IMR-90 (cell line): Measurements from ENCODE around the gene KCNJ4. TPM values are rescaled to one million over a fixed set of nuclear protein-coding genes. Genes with fewer than 3 reads are reported as not detected.

Experiments used
- ATAC-seq: fragments of 200-7000 bp; cut with Tn5 transposase; 2 replicates; pipeline ENCODE4 v1.9.1; 2020; ENCODE audit warnings: low read depth, mild to moderate bottlenecking, moderate library complexity
- BruUV-seq: library from RNA; stranded (reverse); fragments of 400-500 nt; replicated peaks from 2 replicates; lab custom pipeline; 2021; lab: Mats Ljungman, UMichigan
- CTCF ChIA-PET: fragments of 300-600 bp; formaldehyde crosslinking; extraction: SDS; loops from one replicate; lab custom pipeline; 2021; ENCODE audit warnings: antibody characterized with exemption; lab: Yijun Ruan, JAX
- POLR2A ChIA-PET: fragments of 300-600 bp; sonication (Branson Sonifier 250); formaldehyde crosslinking; loops from one replicate; lab custom pipeline; 2022; ENCODE audit warnings: antibody characterized with exemption; ENCODE audit not compliant: unreplicated experiment; lab: Charles Lee
- DNase-seq: peaks from one replicate; pipeline ENCODE4 v3.0.0; 2013
- H2AFZ ChIP-seq: replicated peaks from 2 replicates; pipeline ENCODE3; 2013; ENCODE audit warnings: low read length, mild to moderate bottlenecking; ENCODE audit not compliant: poor library complexity
- H2AK5ac ChIP-seq: 2 replicates; pipeline ENCODE4 v1.6.1; 2013; ENCODE audit warnings: low read depth, low read length, inconsistent platforms
- H2AK9ac ChIP-seq: replicated peaks from 2 replicates; pipeline ENCODE3; 2013; ENCODE audit warnings: mild to moderate bottlenecking, low read depth, low read length, moderate library complexity; ENCODE audit not compliant: poor library complexity
- H2BK120ac ChIP-seq: 2 replicates; pipeline ENCODE4 v1.6.1; 2013; ENCODE audit warnings: low read depth, low read length, inconsistent platforms
- H2BK15ac ChIP-seq: 3 replicates; pipeline ENCODE4 v1.6.1; 2013; ENCODE audit warnings: low read depth, low read length, inconsistent platforms
- H2BK20ac ChIP-seq: 2 replicates; pipeline ENCODE4 v1.6.1; 2013; ENCODE audit warnings: low read depth, mild to moderate bottlenecking, inconsistent platforms, low read length, moderate library complexity
- H2BK5ac ChIP-seq: 2 replicates; pipeline ENCODE4 v1.6.1; 2013; ENCODE audit warnings: mild to moderate bottlenecking, low read depth, low read length, inconsistent platforms; ENCODE audit not compliant: poor library complexity, severe bottlenecking
- H3K14ac ChIP-seq: replicated peaks from 2 replicates; pipeline ENCODE4 v1.6.1; 2013; ENCODE audit warnings: low read depth, low read length, inconsistent platforms
- H3K18ac ChIP-seq: 2 replicates; pipeline ENCODE4 v1.6.1; 2013; ENCODE audit warnings: low read depth, low read length, control low read depth
- H3K23ac ChIP-seq: 2 replicates; pipeline ENCODE4 v1.6.1; 2013; ENCODE audit warnings: low read depth, low read length, inconsistent platforms
- H3K27ac ChIP-seq: 2 replicates; pipeline ENCODE4 v1.5.1; 2013; ENCODE audit warnings: mild to moderate bottlenecking, control low read depth, low read length; ENCODE audit not compliant: insufficient read depth
- H3K27me3 ChIP-seq: 2 replicates; pipeline ENCODE4 v1.6.1; 2013; ENCODE audit warnings: low read length; ENCODE audit not compliant: control insufficient read depth, insufficient read depth
- H3K36me3 ChIP-seq: 2 replicates; pipeline ENCODE4 v1.6.1; 2013; ENCODE audit warnings: low read length, mixed read lengths; ENCODE audit not compliant: control insufficient read depth, insufficient read depth
- H3K4ac ChIP-seq: 2 replicates; pipeline ENCODE4 v1.6.1; 2013; ENCODE audit warnings: low read depth, low read length, inconsistent platforms
- H3K4me1 ChIP-seq: 2 replicates; pipeline ENCODE4 v1.6.1; 2013; ENCODE audit warnings: low read length, mixed read lengths; ENCODE audit not compliant: control insufficient read depth, insufficient read depth
- H3K4me2 ChIP-seq: 2 replicates; pipeline ENCODE4 v1.6.1; 2013; ENCODE audit warnings: low read depth, mild to moderate bottlenecking, control low read depth, low read length, moderate library complexity
- H3K4me3 ChIP-seq: 2 replicates; pipeline ENCODE4 v1.5.1; 2013; ENCODE audit warnings: low read depth, mild to moderate bottlenecking, control low read depth, low read length, moderate library complexity; ENCODE audit not compliant: insufficient read depth
- H3K56ac ChIP-seq: 2 replicates; pipeline ENCODE4 v1.6.1; 2013; ENCODE audit warnings: low read length, inconsistent platforms; ENCODE audit not compliant: insufficient read depth; ENCODE audit errors: extremely low read depth
- H3K79me1 ChIP-seq, 2 experiments: 2 replicates each; pipeline ENCODE4 v1.6.1; 2013; ENCODE audit warnings: low read length in 2 of 2, inconsistent platforms in 1 of 2, low read depth in 1 of 2
- H3K9ac ChIP-seq: 2 replicates; pipeline ENCODE4 v1.6.1; 2013; ENCODE audit warnings: low read depth, low read length, control low read depth
- H3K9me1 ChIP-seq: 2 replicates; pipeline ENCODE4 v1.6.1; 2013; ENCODE audit warnings: low read length, inconsistent platforms; ENCODE audit not compliant: insufficient read depth
- H3K9me3 ChIP-seq: 2 replicates; pipeline ENCODE4 v1.6.1; 2013; ENCODE audit warnings: low read length; ENCODE audit not compliant: control insufficient read depth, insufficient read depth
- H4K20me1 ChIP-seq: 2 replicates; pipeline ENCODE4 v1.6.1; 2013; ENCODE audit warnings: low read length, inconsistent platforms; ENCODE audit not compliant: insufficient read depth
- H4K5ac ChIP-seq: 2 replicates; pipeline ENCODE4 v1.6.1; 2013; ENCODE audit warnings: mild to moderate bottlenecking, low read depth, low read length, control low read depth
- H4K8ac ChIP-seq, 2 experiments: 2 replicates each; pipeline ENCODE4 v1.6.1; 2013; ENCODE audit warnings: low read depth in 2 of 2, low read length in 2 of 2, control low read depth in 1 of 2, inconsistent platforms in 1 of 2
- H4K91ac ChIP-seq: 2 replicates; pipeline ENCODE4 v1.6.1; 2013; ENCODE audit warnings: low read depth, low read length, inconsistent platforms; ENCODE audit not compliant: insufficient read depth
- BHLHE40 ChIP-seq: fragments of 150-350 bp; IDR thresholded peaks from 2 replicates; pipeline ENCODE4 v1.6.1; 2016; ENCODE audit warnings: mild to moderate bottlenecking, low read depth, low read length
- CHD1 ChIP-seq: IDR thresholded peaks from 2 replicates; pipeline ENCODE4 v1.6.1; 2012; ENCODE audit warnings: low read depth, low read length, improper control_type of control experiment
- MAZ ChIP-seq: IDR thresholded peaks from 2 replicates; pipeline ENCODE4 v1.6.1; 2012; ENCODE audit warnings: low read depth, mild to moderate bottlenecking, low read length, improper control_type of control experiment, moderate library complexity, borderline replicate concordance
- SMC3 ChIP-seq: fragments of 150-350 bp; IDR thresholded peaks from 2 replicates; pipeline ENCODE4 v1.6.1; 2016; ENCODE audit warnings: low read depth, mild to moderate bottlenecking, antibody characterized with exemption, low read length, moderate library complexity
- WGBS, 2 experiments: methylation state at CpG; one replicate each; pipeline versions ENCODE4 v1.1.5 to v1.1.7; 2013; ENCODE audit warnings: missing lambda C conversion rate in 2 of 2; ENCODE audit not compliant: insufficient read length in 1 of 2; ENCODE audit errors: extremely low coverage in 2 of 2; 5-methylcytosine and 5-hydroxymethylcytosine counted together
- dilution Hi-C: fragments of 300-500 bp; cut with HindIII; formaldehyde crosslinking; loops from one replicate; pipeline ENCODE4 v1.14.3; 2018; ENCODE audit warnings: low sequenced_read_pairs; ENCODE audit not compliant: unreplicated experiment
- in situ Hi-C: fragments of 300-500 bp; cut with MboI; formaldehyde crosslinking; loops from 3 replicates; pipeline ENCODE4 v1.14.3; 2019; ENCODE audit warnings: low sequenced_read_pairs, inconsistent platforms, mixed read lengths
- intact Hi-C: fragments of 100-400 bp; cut with micrococcal nuclease; formaldehyde crosslinking; loops from 2 replicates; pipeline ENCODE4 v1.10.0; 2022
- polyA plus RNA-seq, 3 experiments: library from polyadenylated mRNA; depleted of rRNA; stranded (reverse); fragments of >200 nt; gene quantifications; 2 replicates each; pipeline ENCODE4 v1.2.3, GENCODE V29; 2012; ENCODE audit warnings: low replicate concordance in 1 of 3
- total RNA-seq: library from RNA; depleted of rRNA; stranded (reverse); fragments of >200 nt; gene quantifications from 2 replicates; pipeline ENCODE4 v1.2.3, GENCODE V29; 2012

The KCNJ4 gene
- total and polyA plus RNA-seq, 2 of the 4 experiments (the other 2 are of a cell fraction): not detected

DNA sequence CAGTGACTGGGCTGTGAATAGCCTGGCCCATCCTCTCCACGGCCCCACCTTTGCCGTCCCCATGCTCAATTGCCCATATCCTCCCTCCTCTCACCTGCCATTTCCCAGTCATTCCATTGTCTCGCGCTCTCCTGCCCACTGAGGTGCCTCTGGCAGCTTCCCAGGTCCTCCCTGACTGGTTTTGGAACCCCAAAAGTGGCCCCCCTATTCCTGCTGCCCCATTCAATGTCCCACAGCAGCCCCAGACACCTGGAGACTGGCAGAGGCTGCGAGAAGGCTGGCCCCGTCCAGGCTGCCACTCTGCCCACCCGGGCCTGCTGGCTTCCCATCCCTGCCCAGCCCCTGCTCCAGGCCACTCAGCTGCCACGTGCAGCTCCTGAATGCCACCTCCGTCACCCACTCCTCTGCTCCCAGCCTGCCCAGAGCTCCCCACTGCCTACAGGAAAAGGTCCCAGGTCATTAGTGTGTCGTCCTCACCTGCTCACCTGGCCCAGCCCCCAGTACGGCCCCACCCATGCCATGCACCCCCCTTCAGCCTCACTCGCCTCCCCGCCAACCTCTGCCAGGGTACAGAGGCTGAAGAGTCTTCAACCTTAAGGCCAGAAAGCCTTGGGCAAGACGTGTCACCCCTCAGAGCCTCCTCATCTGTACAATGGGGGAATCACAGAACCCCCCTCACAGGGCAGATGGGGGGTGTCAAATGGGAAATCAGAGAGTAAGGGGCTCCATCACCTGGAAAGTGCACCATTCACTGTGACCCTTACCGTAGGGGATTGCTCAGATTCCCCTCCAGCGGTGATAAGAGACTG lies 37.5 kb downstream of the KCNJ4 start:
- H3K9ac ChIP-seq: no peak overlapping the region
- no peak overlapping the region for H4K8ac ChIP-seq
- H2BK15ac ChIP-seq: no peak overlapping the region
- in situ Hi-C loops: no loop called here
- no peak overlapping the region for H3K18ac ChIP-seq
- H3K27ac ChIP-seq: no peak overlapping the region
- no TSS peak for BruUV-seq
- H3K4me2 ChIP-seq: no peak overlapping the region
- intact Hi-C loops: loop anchor here (10.0 kb wide), 1 partner anchor 157 kb away; the partner anchor contains the start of gene DMC1
- H4K5ac ChIP-seq: no peak overlapping the region
- H2AFZ ChIP-seq: peak overlapping the region; percentile 21
- H4K91ac ChIP-seq: no peak overlapping the region
- H2BK5ac ChIP-seq: no peak overlapping the region
- POLR2A ChIA-PET: no interaction called here
- H3K36me3 ChIP-seq: no peaks in the 10 kb centered on the region
- H2BK120ac ChIP-seq: no peak overlapping the region
- DNase-seq (no peak), ATAC-seq (no peak)
- CTCF ChIA-PET: no interaction called here
- H3K23ac ChIP-seq: no peak overlapping the region
- 69% methylated on average over 6 of the region's 16 CpGs; no CpG with 5 or more reads in 1 of the 2 experiments for WGBS, 2 experiments
- H3K9me3 ChIP-seq: no peaks in the 10 kb centered on the region
- no peak overlapping the region for H2BK20ac ChIP-seq
- no peak overlapping the region for H3K4me3 ChIP-seq
- no peaks in the 10 kb centered on the region for H3K79me1 ChIP-seq
- no peak overlapping the region for H2AK5ac ChIP-seq
- dilution Hi-C loops: no loop called here
- peaks cover 32% of the 10 kb centered on the region for H3K27me3 ChIP-seq
- no peak for TF ChIP-seq BHLHE40
- TF ChIP-seq SMC3: no peak
- TF ChIP-seq CHD1: no peak
- no peak for TF ChIP-seq MAZ
- no peak overlapping the region for H3K56ac ChIP-seq
- H3K14ac ChIP-seq: no peak overlapping the region
- H4K20me1 ChIP-seq: no peaks in the 10 kb centered on the region
- H3K9me1 ChIP-seq: no peaks in the 10 kb centered on the region
- no peak overlapping the region for H2AK9ac ChIP-seq
- no peaks in the 10 kb centered on the region; the same call in 1 of the 2 replicates for H3K4me1 ChIP-seq
- H3K4ac ChIP-seq: no peak overlapping the region
